NCI-H510A (cell line): ENCODE results near the gene SZRD1.
"Not testable (repeated sequence)": the region's sequence is repeated elsewhere in the genome, so short reads cannot be mapped to it uniquely, and the experiment has no call there.

Experiments
- DNase-seq: peaks from one replicate; lab custom pipeline; 2025; lab: John Stamatoyannopoulos, UW

SZRD1 gene

GRCh38 chr1:16366722-16367257, at the start of gene SZRD1:
SZRD1 (plus strand) TSS chr1:16367242; CDS start chr1:16367258, 16 bp downstream.
- DNase-seq = peak; percentile 100

DNA sequence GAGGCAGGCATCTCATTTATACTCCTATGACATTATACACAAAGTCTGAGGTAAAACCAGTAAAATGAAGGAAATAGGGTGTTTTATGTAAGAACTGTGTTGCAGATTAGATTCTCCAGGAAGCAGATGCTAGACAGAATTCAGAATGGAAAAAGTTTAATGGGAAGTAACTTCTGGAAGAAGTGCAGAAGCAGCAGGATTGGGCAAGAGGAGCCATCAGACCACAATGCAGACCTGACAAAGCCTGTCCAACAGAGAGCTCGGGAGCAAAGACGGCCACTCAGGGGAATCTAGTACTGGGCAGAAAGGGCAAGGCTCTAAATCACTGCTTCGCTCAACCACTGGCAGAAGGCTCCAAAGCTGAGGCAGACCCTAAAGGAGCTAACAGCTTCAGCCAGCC, 48.5 kb upstream of the SZRD1 start:
- DNase-seq = no peak

DNA sequence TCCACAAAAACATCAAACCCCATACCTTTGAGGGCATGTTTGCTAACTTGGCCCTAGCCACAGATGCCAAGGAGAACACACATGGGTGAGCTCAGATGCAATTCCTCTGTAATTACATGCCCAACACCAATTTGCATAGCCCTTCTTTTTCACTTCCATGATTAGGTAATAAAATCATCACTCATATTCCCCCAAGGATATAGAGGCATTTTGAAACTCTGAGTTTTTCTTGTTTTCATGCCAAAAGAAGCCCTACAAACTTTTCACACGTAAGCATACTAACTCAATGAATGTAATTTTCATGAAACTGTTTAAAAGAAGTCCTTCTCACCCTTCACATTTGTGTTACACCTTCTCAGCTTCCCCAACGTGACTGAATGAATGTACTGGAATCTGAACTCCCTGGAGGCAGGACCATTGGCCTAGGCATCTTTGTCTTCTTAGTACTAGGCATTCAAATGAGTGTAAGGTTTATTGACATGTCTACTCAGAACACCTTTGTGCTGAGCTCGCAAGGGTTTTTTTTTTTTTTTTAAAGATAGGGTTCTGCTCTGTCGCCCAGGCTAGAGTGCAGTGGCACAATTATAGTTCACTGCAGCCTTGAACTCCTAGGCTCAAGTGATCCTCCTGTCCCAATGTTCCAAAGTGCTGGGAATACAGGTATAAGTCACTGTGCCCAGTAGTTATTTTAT, 45.7 kb upstream of the SZRD1 start:
- DNase-seq = no peak

DNA sequence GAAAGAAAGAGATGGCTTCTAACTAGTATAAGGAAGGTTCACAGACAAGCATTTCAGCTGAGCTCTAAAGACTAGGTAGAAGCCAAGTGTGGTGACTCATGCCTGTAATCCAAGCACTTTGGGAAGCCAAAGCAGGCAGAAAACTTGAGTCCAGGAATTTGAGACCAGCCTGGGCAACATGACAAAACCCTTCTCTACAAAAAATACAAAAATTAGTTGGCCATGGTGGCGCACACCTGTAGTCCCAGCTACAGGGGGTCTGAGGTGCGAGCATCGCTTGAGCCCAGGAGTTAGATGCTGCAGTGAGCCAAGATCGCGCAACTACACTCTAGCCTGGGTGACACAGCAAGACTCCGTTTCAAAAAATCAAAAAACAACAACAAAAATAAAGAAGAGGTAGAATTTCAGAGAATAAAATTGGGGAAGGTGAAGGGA, 42.6 kb upstream of the SZRD1 start:
- no peak for DNase-seq

DNA sequence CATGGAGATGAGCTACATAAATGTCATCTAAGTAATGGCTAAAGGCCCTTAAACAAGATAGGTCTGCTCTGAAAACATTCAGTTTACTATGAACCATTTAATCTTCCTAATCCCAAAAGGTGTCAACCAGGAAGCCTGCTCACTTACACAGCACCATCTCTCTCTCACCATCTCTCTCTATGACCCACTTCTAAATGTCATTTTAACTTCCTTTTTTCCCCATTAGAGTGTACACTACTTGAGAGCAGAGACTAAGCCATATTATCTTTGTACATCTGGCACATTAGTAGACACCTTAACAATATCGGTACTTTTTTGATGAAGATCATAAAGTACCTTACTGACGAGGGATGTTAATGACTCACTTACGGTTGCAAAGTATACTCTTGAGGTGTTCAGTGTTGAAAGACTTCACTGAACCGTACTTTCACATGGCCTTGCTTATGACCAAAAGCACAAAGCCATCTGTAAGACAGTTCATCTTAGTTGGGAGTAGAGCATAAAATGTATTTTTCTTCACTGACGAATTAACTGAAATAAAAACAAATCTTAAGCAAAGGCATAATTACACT, 40.1 kb upstream of the SZRD1 start:
- DNase-seq = no peak

DNA sequence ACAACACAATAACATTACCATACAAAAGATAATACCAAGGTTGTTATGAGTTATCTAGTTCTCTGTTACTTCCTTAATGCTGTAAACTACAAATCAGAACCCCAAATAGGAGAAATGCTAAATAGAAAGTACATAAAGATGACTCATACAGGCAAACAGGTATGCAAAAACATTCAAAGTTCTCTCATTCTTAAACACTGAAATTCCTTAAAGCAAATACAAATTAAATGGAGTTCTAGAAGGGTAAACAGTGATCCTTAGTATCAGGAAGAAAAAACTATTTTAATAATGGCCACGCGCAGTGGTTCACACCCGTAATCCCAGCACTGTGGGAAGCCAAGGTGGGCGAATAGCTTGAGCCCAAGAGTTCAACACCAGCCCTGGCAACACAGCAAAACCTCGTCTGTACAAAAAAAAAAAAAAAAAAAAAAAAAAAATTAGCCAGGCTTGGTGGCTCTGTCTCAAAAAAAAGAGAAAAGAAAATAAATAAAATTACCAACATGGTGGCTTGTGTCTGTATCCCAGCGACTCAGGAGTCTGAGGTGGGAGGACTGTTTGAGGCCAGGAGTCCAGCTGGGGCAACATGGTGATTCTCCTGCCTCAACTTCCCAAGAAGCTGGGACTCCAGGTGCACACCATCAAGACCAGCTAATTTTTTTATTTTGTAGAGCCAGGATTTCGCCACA, 32.2 kb upstream of the SZRD1 start:
- DNase-seq = no peak

- no peak for DNase-seq
Measured at GRCh38 chr1:16338961-16339360, 28.1 kb upstream of the SZRD1 start.

GRCh38 chr1:16340673-16341072, 26.4 kb upstream of the SZRD1 start:
- DNase-seq = no peak

- no peak for DNase-seq
Measured at GRCh38 chr1:16342331-16343062, 24.5 kb upstream of the SZRD1 start.

DNA sequence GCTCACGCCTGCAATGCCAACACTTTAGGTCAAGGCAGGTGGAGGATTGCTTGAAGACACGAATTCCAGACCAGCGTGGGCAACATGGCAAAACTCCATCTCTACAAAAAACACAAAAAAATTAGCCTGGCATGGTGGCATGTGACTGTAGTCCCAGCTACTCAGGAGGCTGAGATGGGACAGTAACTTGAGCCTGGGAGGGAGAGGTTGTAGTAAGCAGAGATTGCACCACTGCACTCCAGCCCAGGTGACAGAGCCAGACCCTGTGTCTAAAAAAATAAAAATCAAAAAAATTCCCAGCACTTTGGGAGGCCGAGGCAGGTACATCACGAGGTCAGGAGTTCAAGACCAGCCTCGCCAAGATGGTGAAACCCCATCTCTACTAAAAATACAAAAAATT, 23.8 kb upstream of the SZRD1 start:
- DNase-seq = not testable (repeated sequence)

DNA sequence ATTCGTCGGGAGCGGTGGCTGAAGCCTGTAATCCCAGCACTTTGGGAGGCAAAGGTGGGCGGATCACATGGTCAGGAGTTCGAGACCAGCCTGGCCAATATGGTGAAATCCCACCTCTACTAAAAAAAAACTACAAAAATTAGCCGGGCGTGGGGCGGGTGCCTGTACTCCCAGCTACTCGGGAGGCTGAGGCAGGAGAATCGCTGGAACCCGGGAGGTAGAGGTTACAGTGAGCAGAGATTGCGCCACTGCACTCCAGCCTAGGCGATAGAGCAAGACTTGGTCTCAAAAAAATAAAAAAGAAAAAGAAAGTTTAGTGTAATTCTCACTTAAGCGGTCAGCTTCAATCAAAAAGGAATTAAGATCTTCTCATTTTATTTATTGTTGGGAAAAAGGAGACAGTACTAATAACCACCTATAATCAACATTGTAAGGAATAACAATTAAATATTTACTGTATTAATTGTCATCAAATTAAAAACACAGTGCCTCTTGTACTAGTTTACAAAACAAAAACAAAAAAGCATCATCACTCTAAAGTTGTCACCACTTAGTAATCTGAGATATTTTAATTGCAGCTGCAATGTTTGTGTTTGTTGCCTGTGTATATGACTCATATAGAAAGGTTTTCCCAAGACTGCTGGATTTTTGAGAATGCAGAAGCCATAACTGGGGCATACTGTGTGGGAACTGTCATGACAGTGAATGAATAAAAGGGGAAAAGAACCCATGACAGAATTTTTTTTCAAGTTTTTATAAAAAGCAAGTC, 18.4 kb upstream of the SZRD1 start:
- DNase-seq = no peak

- DNase-seq = no peak
Measured at GRCh38 chr1:16349847-16350406, 17.1 kb upstream of the SZRD1 start.

GRCh38 chr1:16351456-16351993, 15.5 kb upstream of the SZRD1 start:
- no peak for DNase-seq

DNA sequence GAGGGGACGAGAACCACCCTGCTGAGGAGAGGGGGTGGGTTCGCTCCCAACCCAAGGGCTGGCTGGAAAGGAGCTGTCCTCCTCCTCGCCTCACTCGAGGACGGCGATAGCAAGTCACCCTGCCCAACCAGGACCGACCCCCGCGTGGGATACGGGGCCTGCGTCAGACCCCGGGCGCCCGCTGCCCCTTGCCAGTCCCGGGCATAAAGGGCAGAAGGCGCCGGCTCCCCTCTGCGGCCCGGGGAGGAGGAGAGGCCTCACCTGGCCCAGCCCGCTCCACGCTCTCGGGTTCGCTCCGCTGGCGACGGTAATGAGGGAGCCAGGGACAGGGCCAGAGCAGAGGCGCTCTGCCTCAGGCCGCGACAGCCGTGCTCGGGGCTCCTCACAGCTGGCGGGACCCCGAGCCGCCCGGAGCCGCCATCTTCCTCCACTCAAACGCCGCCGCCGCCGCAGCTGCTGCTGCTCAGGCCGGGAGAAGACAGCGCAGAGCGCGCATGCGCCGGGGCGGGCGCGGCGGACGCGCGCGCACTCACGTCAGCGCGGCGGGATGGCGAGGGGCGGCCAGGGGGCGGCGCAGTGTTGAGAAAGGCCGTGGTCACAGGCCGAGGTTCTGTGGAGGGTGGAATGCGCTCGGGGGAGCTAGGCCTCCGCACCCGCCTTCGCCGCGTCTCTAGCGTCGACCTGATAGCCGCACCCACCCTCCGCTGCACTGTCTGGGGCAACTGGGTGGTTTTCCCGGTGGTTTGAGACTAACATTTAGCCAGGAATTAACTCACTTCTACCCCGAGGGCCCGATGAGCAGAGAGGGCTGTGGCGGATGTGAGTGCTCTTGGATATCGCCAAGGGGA, 14.8 kb upstream of the SZRD1 start, which contains the start of gene FBXO42:
FBXO42 (minus strand) TSS at position 487 of the 848 bp plus-strand sequence. CDS start 37,062 bp downstream, outside the sequence.
- peak; percentile 97 for DNase-seq

DNA sequence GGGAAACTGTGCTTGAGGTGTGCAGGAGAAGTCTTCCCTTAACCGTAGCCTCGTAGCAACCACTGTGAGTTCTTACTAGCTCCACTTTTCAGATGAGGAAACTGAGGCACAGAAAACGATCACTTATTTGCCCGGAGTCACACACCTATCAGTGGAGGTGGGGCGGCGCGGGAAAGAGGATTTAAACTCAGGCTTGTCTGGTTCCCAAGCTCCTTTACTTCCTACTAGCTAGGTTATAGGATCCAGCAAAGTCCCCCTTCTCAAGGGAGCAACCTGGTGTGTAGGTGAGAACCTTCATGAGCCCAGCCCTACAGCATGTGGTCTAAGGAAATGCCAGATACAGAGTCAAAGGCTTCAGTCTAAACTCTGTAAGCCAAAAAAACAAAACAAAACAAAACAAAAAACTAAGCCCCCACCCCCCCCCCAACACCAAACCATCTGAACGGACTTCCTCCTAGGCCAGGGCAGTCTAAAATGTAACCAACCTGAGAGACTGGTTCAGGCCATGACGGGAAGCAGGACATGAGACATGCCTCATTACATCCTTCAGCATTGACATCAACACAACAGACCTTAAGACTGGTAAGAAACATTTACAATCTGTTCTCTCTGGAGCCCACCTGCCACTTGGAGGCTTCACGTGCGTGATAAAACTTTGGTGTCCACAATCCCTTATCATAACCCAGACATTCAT, 14.1 kb upstream of the SZRD1 start:
- DNase-seq = no peak

- DNase-seq = no peak
Measured at GRCh38 chr1:16354619-16355018, 12.4 kb upstream of the SZRD1 start.

- DNase-seq = no peak
Measured at GRCh38 chr1:16356867-16357266, 10.2 kb upstream of the SZRD1 start.

- not testable (repeated sequence) for DNase-seq
Measured at GRCh38 chr1:16365146-16365498, 1.9 kb upstream of the SZRD1 start.

DNA sequence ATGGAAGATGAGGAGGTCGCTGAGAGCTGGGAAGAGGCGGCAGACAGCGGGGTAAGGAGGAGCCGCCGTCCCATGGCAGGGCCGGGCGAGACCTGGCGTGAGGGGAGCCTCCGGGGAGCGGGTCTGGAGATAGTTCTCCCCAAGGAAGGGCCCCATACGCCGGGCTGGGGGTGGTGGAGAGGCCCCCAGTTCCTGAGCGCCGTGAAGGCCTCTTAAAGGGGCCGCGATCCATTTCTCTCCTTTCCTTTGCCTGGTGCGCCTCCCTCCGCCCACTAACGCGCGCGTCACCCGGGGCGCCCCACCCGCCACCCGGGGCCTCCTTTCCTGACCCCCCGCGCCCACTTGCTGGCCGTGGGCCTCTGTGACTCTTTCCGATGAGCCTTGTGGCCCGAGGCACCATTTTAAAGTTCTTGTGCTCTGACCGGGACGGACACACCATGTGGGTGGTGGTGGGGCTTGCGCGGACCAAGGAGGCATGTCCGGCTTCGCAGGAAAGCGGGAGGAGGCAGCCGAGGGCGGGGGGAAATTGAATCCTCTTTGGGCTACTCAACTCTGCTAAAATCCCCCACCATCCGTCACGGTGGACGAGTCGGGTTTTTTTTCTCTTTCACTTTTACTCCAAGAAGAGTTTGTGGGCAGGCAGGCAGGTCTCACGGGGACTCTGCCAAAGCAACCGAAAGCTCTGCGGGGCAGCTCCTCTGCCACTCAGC, 371 bp downstream of the SZRD1 start:
- peak; percentile 88 for DNase-seq
